T-helper 2 cell treated with Interferon-gamma antibody and Interleukin-4, amounts not matched to agents 5 μg/mL and 100 μg/mL, for 36 hours (primary cell): ENCODE measurements around the gene SULF2.

Experiments
- DNase-seq: peaks from one replicate; pipeline ENCODE4 v3.0.0; 2021; ENCODE audit warnings: low spot score
- H3K27ac Mint-ChIP-seq: one replicate; pipeline ENCODE4 v1.8.0; 2021; ENCODE audit warnings: mild to moderate bottlenecking, mixed read lengths
- H3K27me3 Mint-ChIP-seq: one replicate; pipeline ENCODE4 v1.8.0; 2021; ENCODE audit warnings: low read depth, mixed read lengths
- H3K36me3 Mint-ChIP-seq: one replicate; pipeline ENCODE4 v1.8.0; 2021; ENCODE audit warnings: low read depth, mixed read lengths
- H3K4me1 Mint-ChIP-seq: one replicate; pipeline ENCODE4 v1.8.0; 2021; ENCODE audit warnings: low read depth, mixed read lengths
- H3K4me3 Mint-ChIP-seq: one replicate; pipeline ENCODE4 v1.8.0; 2022; ENCODE audit warnings: mild to moderate bottlenecking, moderate library complexity, mixed read lengths
- H3K9me3 Mint-ChIP-seq: one replicate; pipeline ENCODE4 v1.8.0; 2021; ENCODE audit warnings: mixed read lengths

SULF2 gene

GRCh38 chr20:47784599-47785310 lies 526 bp downstream of the SULF2 start:
- Mint-ChIP-seq H3K27me3 (peaks cover 58% of the 10 kb centered on the region), H3K27ac (no peak overlapping the region), H3K4me1 (peaks cover 5% of the 10 kb centered on the region), H3K9me3 (no peaks in the 10 kb centered on the region), H3K36me3 (no peaks in the 10 kb centered on the region), H3K4me3 (no peak overlapping the region)
- DNase-seq = no peak

GRCh38 chr20:47783828-47784598 lies 1.3 kb downstream of the SULF2 start:
- peak overlapping the region; percentile 43 for H3K4me3 Mint-ChIP-seq
- H3K36me3 Mint-ChIP-seq = no peaks in the 10 kb centered on the region
- H3K27ac Mint-ChIP-seq = no peak overlapping the region
- H3K27me3 Mint-ChIP-seq = peaks cover 53% of the 10 kb centered on the region
- H3K4me1 Mint-ChIP-seq = peaks cover 5% of the 10 kb centered on the region
- no peaks in the 10 kb centered on the region for H3K9me3 Mint-ChIP-seq
- no peak for DNase-seq

GRCh38 chr20:47782920-47783552 lies 2.2 kb downstream of the SULF2 start:
- Mint-ChIP-seq H3K27me3 (peaks cover 47% of the 10 kb centered on the region), H3K4me1 (peaks cover 5% of the 10 kb centered on the region), H3K27ac (no peak overlapping the region), H3K36me3 (no peaks in the 10 kb centered on the region), H3K4me3 (no peak overlapping the region), H3K9me3 (no peaks in the 10 kb centered on the region)
- no peak for DNase-seq

GRCh38 chr20:47782076-47782475 lies 3.2 kb downstream of the SULF2 start:
- H3K27me3 Mint-ChIP-seq = peaks cover 41% of the 10 kb centered on the region
- no peak overlapping the region for H3K4me3 Mint-ChIP-seq
- no peak overlapping the region for H3K27ac Mint-ChIP-seq
- peaks cover 5% of the 10 kb centered on the region for H3K4me1 Mint-ChIP-seq
- no peak for DNase-seq
- H3K9me3 Mint-ChIP-seq = no peaks in the 10 kb centered on the region
- no peaks in the 10 kb centered on the region for H3K36me3 Mint-ChIP-seq

- no peak overlapping the region for H3K4me3 Mint-ChIP-seq
Measured at GRCh38 chr20:47781632-47782031, 3.6 kb downstream of the SULF2 start.

GRCh38 chr20:47780720-47781389 lies 4.4 kb downstream of the SULF2 start:
- DNase-seq = no peak
- Mint-ChIP-seq H3K27ac (no peak overlapping the region), H3K36me3 (no peaks in the 10 kb centered on the region), H3K4me3 (no peak overlapping the region), H3K27me3 (peaks cover 29% of the 10 kb centered on the region), H3K9me3 (no peaks in the 10 kb centered on the region), H3K4me1 (peaks cover under 1% of the 10 kb centered on the region)

More at GRCh38 chr20:47781632-47782031, 3.6 kb downstream of the SULF2 start:
- DNase-seq = no peak
- Mint-ChIP-seq H3K4me1 (peaks cover 5% of the 10 kb centered on the region), H3K27me3 (peaks cover 36% of the 10 kb centered on the region), H3K9me3 (no peaks in the 10 kb centered on the region), H3K27ac (no peak overlapping the region), H3K36me3 (no peaks in the 10 kb centered on the region)

- DNase-seq = no peak
- H3K27me3 Mint-ChIP-seq = peaks cover 17% of the 10 kb centered on the region
Measured at GRCh38 chr20:47778398-47779354, 6.6 kb downstream of the SULF2 start.

GRCh38 chr20:47777220-47777619 lies 8.1 kb downstream of the SULF2 start:
- H3K36me3 Mint-ChIP-seq = no peaks in the 10 kb centered on the region
- peaks cover 3% of the 10 kb centered on the region for H3K27me3 Mint-ChIP-seq
- no peaks in the 10 kb centered on the region for H3K4me1 Mint-ChIP-seq
- H3K27ac Mint-ChIP-seq = no peak overlapping the region
- H3K9me3 Mint-ChIP-seq = no peaks in the 10 kb centered on the region
- no peak for DNase-seq
- H3K4me3 Mint-ChIP-seq = no peak overlapping the region

More at GRCh38 chr20:47778398-47779354, 6.6 kb downstream of the SULF2 start:
- no peaks in the 10 kb centered on the region for H3K36me3 Mint-ChIP-seq
- H3K4me3 Mint-ChIP-seq = no peak overlapping the region
- no peaks in the 10 kb centered on the region for H3K9me3 Mint-ChIP-seq
- no peaks in the 10 kb centered on the region for H3K4me1 Mint-ChIP-seq
- H3K27ac Mint-ChIP-seq = no peak overlapping the region

- H3K4me1 Mint-ChIP-seq = no peaks in the 10 kb centered on the region
- H3K27ac Mint-ChIP-seq = no peak overlapping the region
- H3K9me3 Mint-ChIP-seq = no peaks in the 10 kb centered on the region
- no peaks in the 10 kb centered on the region for H3K36me3 Mint-ChIP-seq
- no peak for DNase-seq
- peaks cover 2% of the 10 kb centered on the region for H3K27me3 Mint-ChIP-seq
- no peak overlapping the region for H3K4me3 Mint-ChIP-seq
Measured at GRCh38 chr20:47776639-47777038, 8.6 kb downstream of the SULF2 start.

- Mint-ChIP-seq H3K27me3 (peaks cover 2% of the 10 kb centered on the region), H3K36me3 (no peaks in the 10 kb centered on the region), H3K4me1 (no peaks in the 10 kb centered on the region), H3K4me3 (no peak overlapping the region), H3K9me3 (no peaks in the 10 kb centered on the region), H3K27ac (no peak overlapping the region)
- DNase-seq = no peak
Measured at GRCh38 chr20:47775841-47776240, 9.4 kb downstream of the SULF2 start.

GRCh38 chr20:47775039-47775438 lies 10.2 kb downstream of the SULF2 start:
- H3K4me3 Mint-ChIP-seq = no peak overlapping the region
- no peaks in the 10 kb centered on the region for H3K36me3 Mint-ChIP-seq
- no peaks in the 10 kb centered on the region for H3K4me1 Mint-ChIP-seq
- H3K9me3 Mint-ChIP-seq = no peaks in the 10 kb centered on the region
- no peak overlapping the region for H3K27ac Mint-ChIP-seq
- peaks cover 2% of the 10 kb centered on the region for H3K27me3 Mint-ChIP-seq
- DNase-seq = no peak

GRCh38 chr20:47774131-47774777 lies 11.0 kb downstream of the SULF2 start:
- Mint-ChIP-seq H3K9me3 (no peaks in the 10 kb centered on the region), H3K27ac (no peak overlapping the region), H3K36me3 (no peaks in the 10 kb centered on the region), H3K4me3 (no peak overlapping the region), H3K27me3 (peaks cover 2% of the 10 kb centered on the region), H3K4me1 (no peaks in the 10 kb centered on the region)
- no peak for DNase-seq
